ENCODE results near the gene OCRL.

GRCh38 chrX:129523079-129523911 lies 16.8 kb upstream of the OCRL start, which contains the start of gene SMARCA1:
- TF ChIP-seq, protein P1, sequence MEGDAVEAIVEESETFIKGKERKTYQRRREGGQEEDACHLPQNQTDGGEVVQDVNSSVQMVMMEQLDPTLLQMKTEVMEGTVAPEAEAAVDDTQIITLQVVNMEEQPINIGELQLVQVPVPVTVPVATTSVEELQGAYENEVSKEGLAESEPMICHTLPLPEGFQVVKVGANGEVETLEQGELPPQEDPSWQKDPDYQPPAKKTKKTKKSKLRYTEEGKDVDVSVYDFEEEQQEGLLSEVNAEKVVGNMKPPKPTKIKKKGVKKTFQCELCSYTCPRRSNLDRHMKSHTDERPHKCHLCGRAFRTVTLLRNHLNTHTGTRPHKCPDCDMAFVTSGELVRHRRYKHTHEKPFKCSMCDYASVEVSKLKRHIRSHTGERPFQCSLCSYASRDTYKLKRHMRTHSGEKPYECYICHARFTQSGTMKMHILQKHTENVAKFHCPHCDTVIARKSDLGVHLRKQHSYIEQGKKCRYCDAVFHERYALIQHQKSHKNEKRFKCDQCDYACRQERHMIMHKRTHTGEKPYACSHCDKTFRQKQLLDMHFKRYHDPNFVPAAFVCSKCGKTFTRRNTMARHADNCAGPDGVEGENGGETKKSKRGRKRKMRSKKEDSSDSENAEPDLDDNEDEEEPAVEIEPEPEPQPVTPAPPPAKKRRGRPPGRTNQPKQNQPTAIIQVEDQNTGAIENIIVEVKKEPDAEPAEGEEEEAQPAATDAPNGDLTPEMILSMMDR (IDR thresholded peaks at IDR 0.05; ENCODE audit: low read depth, low read length, poor library complexity, severe bottlenecking): no peak
- TF ChIP-seq EZH2phosphoT487 (IDR thresholded peaks at IDR 0.05; ENCODE audit: borderline replicate concordance, low read length): no peak

Data from DOHH2 (cell line).